ENCODE results near the gene PTGES2. TPM values are rescaled to one million over a fixed set of nuclear protein-coding genes. Genes with fewer than 3 reads are reported as not detected.

PTGES2 gene
- total and polyA plus RNA-seq, 9 of the 15 experiments (the other 6 are each of a cell fraction or from before 2014, with no cell fraction given), result 2.4 to 196 (median 90.1) TPM

GRCh38 chr9:128117613-128118471, 9.7 kb downstream of the PTGES2 start (continued):
- TF ChIP-seq CHD7 (IDR thresholded peaks at IDR 0.05; ENCODE audit: low read depth, low read length) (no peak), ZNF766 (CRISPR knock-in tag; conservative IDR thresholded peaks at IDR 0.05) (no peak), USF1 (CRISPR knock-in tag; IDR thresholded peaks at IDR 0.05) (peak; percentile 36; the same call in 1 of the 2 replicates), ZFP91 (CRISPR knock-in tag; IDR thresholded peaks at IDR 0.05) (peak; percentile 56; the same call in 1 of the 2 replicates), ZBTB33 (CRISPR knock-in tag; IDR thresholded peaks at IDR 0.05) (peak; percentile 89)
